Muscle of leg (tissue), 11 donors: Measurements from ENCODE around the gene STX8. TPM values are rescaled to one million over a fixed set of nuclear protein-coding genes. Genes with fewer than 3 reads are reported as not detected.
A peak's percentile ranks its signal among the peaks of the same experiment; 100 is the strongest.
"Not testable (repeated sequence)": the region's sequence is repeated elsewhere in the genome, so short reads cannot be mapped to it uniquely, and the experiment has no call there.

Source experiments
- DNase-seq: peaks from one replicate; pipeline ENCODE4 v3.0.0; 2013
- H3K27ac ChIP-seq: one replicate; pipeline ENCODE4 v1.5.1; 2013; ENCODE audit warnings: mild to moderate bottlenecking, low read length, control low read depth
- H3K27me3 ChIP-seq: one replicate; pipeline ENCODE4 v1.6.1; 2013; ENCODE audit warnings: low read length; ENCODE audit not compliant: control insufficient read depth, insufficient read depth
- H3K36me3 ChIP-seq: one replicate; pipeline ENCODE4 v1.6.1; 2013; ENCODE audit warnings: low read length; ENCODE audit not compliant: control insufficient read depth, insufficient read depth
- H3K4me1 ChIP-seq: one replicate; pipeline ENCODE4 v1.6.1; 2013; ENCODE audit warnings: low read length; ENCODE audit not compliant: control insufficient read depth, insufficient read depth
- H3K4me3 ChIP-seq: one replicate; pipeline ENCODE4 v1.5.1; 2013; ENCODE audit warnings: low read length, control low read depth
- H3K9me3 ChIP-seq: replicated peaks from 2 replicates; pipeline ENCODE4 v1.6.1; 2013; ENCODE audit warnings: low read depth, low read length; ENCODE audit not compliant: control insufficient read depth
- WGBS: methylation state at CpG from one replicate; pipeline ENCODE4 v1.1.5; 2013; ENCODE audit warnings: missing lambda C conversion rate; ENCODE audit not compliant: insufficient coverage; 5-methylcytosine and 5-hydroxymethylcytosine counted together
- polyA plus RNA-seq, 8 donors: library from polyadenylated mRNA; unstranded; fragments of 120-200 nt; gene quantifications; one replicate each; pipeline versions ENCODE4 v1.2.1 to v1.2.3, GENCODE V29; 2013; ENCODE audit warnings: inconsistent platforms in 1 of 8, low replicate concordance in 1 of 8; ENCODE audit not compliant: insufficient read length in 8 of 8, insufficient read depth in 1 of 8
- total RNA-seq: library from RNA; stranded (reverse); fragments of 120-200 nt; gene quantifications from one replicate; pipeline ENCODE4 v1.2.4, GENCODE V29; 2013

The STX8 gene
- total and polyA plus RNA-seq, 9 donors = 39.1 to 68.8 (median 46.2) TPM

DNA sequence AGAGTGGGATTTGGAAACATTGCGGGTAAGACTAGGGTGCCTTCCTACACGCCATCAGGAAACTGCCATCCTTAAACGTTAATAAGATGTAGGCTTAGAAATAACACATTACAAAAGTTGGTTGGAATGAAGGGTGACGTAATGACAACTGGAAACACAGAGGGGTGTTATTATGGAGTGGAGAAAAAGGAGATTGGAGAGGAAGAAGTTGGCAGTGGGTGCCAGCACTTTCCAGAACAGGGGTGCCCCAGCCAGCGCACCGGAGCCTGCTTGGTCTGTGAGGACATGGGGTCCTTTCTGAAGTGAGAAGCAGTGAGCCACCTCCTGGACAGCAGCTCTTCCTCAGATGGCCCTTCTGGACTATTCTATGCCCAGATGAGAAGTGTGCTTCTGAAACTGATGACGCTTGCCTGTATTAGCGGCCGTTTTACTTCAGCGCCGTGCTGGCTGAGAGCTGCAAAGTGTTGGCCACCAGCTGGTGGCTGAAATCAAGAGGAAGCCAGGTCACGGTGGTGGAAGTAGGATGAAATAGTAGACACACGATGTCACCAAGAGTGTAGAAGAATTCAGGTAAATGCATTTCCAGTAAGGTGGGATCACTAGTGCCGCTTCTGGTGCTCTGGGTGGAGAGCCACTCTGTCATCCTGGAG is 309.5 kb downstream of the STX8 start:
- Histone ChIP-seq H3K36me3 (no peaks in the 10 kb centered on the region), H3K9me3 (peaks cover 4% of the 10 kb centered on the region), H3K27me3 (no peaks in the 10 kb centered on the region), H3K27ac (no peak overlapping the region), H3K4me1 (peaks cover 12% of the 10 kb centered on the region), H3K4me3 (no peak overlapping the region)
- 82% methylated on average over 10 of the region's 14 CpGs for WGBS
- no peak for DNase-seq

DNA sequence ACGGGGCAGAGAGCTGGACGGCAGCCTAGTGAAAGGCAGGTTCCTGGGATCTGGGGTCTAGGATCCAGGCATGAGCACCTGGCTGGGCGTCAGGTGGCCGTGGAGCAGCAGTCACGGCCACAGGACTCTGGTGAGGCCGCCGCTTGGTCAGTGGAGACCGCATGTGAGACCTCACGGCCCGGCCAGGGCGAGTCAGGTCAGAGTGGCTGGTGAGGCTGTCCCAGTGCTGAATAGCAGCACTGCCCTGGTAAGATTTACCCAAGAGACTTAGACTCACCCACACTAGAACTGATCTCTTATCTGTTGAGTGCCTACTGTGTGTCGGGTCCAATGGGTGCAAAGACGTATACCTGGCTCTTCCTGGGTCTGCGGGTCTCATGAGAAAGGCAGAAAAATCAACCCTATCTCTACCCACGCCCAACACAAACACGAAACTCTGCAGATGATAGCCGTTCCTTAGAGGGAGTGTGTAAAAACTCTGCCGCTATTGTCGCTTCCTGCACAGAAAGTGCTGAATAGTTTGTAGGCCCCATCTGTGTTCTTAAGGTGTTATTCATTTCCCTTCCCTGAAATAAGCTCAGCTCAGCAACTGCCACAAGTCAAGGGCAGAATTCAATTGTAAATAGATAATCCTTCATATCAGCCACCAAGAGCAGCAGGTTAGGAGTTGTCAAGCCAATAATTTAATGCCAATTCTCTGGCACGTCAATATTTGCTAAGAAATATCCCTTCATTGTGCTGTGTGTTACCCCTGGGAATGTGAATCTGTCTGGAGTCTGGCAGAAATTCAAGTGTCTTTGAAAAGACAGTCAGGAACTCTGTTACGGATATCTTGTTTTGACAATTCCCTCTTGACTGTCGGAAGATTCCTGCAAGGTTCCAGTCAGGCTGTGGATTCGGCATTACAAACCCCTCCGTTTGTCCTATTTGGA is 314.3 kb downstream of the STX8 start:
- DNase-seq = no peak
- 66% methylated on average over 16 of the region's 24 CpGs for WGBS

DNA sequence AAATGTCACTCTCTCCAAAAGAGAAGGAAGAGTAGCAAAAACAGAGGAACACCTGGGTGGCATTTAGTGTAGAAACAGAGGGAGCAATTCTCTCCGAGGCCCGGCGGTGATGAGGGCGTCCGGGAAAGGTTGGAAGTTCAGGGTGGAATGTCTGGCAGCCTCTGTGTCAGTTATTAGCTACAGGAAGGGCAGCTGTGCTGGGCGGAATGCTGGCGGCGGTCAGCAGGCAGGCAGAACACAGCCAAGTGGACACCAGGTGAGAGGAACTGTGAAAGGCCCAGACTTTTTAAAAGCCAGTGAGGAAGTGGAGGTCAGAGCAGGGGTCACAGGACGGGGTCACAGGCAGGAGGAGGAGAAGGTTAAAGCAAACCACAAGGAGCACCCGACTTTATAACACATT is 316.2 kb downstream of the STX8 start:
- H3K27ac ChIP-seq = peak overlapping the region; percentile 47
- peaks cover 34% of the 10 kb centered on the region for H3K4me1 ChIP-seq
- DNase-seq = peak; percentile 63
- no peaks in the 10 kb centered on the region for H3K36me3 ChIP-seq
- H3K27me3 ChIP-seq = no peaks in the 10 kb centered on the region
- peaks cover 4% of the 10 kb centered on the region for H3K9me3 ChIP-seq
- 42% methylated on average over 9 of the region's 10 CpGs for WGBS
- no peak overlapping the region for H3K4me3 ChIP-seq

More for the DNA sequence above, 314.3 kb downstream of the STX8 start:
- H3K36me3 ChIP-seq = no peaks in the 10 kb centered on the region
- H3K4me3 ChIP-seq = no peak overlapping the region
- peaks cover 4% of the 10 kb centered on the region for H3K9me3 ChIP-seq
- peaks cover 33% of the 10 kb centered on the region for H3K4me1 ChIP-seq
- H3K27me3 ChIP-seq = no peaks in the 10 kb centered on the region
- no peak overlapping the region for H3K27ac ChIP-seq

DNA sequence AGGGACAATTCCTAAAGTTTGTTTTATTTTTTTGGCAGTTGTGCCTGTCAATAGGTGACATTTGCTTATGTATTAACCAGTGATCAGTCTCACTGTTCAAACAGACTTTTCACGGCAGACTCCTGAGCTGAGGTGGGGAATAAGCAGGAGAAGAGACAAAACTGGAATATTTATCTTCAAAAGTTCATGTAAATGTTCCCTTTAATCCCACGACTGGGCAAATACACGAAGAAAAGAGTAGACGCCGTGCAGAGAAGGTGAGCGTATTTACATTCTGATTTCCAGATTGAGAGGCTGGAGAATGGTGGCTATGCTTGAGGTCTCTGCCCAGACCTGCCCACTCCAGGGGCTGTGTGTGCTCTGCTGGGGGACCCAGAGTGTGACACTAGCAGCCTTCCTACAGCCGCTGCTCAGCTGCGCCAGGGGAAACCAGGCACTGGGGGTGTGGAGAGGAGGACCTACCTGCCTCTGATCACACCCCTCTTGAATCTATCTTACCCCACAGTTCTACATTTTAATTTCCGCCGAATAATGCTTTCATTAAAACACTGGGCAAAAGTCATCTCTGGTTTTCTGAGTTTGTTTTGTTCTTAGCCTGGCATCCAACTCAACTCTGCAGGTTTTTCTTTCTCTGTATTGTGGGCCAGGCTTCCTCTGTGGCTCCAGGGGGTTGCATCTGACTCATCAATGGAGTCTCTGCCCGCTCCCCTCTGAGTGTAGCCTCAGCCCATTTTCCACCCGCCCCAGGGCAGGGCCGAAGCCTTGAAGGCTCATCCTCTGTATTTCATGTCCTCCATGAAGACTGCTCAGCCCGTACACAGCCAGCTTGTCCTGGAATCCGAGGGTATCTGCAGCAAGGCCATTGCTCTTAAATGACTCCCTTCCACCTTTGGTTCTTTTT is 317.3 kb downstream of the STX8 start:
- Histone ChIP-seq H3K4me3 (no peak overlapping the region), H3K9me3 (no peaks in the 10 kb centered on the region), H3K36me3 (no peaks in the 10 kb centered on the region), H3K27me3 (no peaks in the 10 kb centered on the region), H3K27ac (no peak overlapping the region), H3K4me1 (peaks cover 34% of the 10 kb centered on the region)
- WGBS = 73% methylated on average over 5 of the region's 15 CpGs
- DNase-seq = no peak

DNA sequence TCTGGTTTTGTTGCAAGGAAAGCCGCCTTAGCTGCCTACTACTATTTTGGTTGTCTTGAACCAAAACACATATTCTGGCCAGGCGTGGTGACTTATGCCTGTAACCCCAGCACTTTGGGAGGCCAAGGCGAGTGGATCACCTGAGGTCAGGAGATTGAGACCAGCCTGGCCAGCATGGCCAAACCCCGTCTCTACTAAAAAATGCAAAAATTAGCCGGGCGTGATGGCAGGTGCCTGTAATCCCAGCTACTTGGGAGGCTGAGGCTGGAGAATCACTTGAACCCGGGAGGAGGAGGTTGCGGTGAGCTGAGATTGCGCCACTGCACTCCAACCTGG is 318.0 kb downstream of the STX8 start:
- WGBS = 87% methylated on average over 6 of the region's 9 CpGs
- H3K9me3 ChIP-seq, DNase-seq, H3K4me3 ChIP-seq, H3K27me3 ChIP-seq, H3K36me3 ChIP-seq, H3K27ac ChIP-seq: not testable (repeated sequence)
- H3K4me1 ChIP-seq = peaks cover 34% of the 10 kb centered on the region

DNA sequence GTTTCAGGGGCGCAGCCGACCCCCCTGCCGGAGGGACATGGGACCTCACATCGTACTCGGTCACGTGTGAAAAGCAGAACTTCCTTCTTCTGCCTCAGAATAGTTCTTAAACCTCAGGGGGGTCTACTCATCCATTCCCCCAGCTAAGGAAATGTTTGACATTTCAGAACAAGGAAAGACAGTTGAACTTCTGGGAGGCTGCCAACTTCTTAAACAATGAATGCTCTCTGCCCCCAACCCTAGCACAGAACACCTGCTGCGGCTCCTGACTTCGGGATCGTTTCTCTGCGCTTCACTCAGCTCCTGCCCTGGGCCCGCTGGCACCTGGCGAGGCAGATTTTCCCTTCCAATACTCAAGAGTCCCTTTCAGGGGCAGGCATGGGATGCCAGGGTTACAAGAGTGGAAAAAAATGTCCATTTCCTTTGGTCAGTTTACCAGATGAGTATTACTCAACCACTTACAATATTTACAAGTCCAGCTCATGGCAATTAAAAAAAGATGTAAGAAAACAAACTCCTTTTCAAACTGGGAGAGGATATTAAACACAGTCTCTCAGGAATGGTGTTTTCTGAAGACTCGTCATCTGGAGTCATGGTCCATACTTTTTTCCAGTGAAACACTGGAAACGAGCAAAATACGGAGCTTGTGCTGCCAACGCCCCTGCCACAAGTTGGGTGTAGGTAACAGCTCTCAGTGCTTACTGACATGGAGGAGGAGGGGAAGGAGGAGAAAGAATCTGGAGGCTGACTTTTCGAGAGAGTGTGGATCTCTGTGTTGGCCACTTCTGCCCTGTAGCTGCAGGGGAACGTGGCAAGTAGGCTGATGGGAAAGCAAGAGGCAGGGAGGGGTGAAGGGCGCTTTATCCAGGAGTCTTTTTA is 318.6 kb downstream of the STX8 start:
- no peaks in the 10 kb centered on the region for H3K36me3 ChIP-seq
- no peaks in the 10 kb centered on the region for H3K27me3 ChIP-seq
- WGBS = 64% methylated on average over 6 of the region's 19 CpGs
- H3K27ac ChIP-seq = no peak overlapping the region
- no peaks in the 10 kb centered on the region for H3K9me3 ChIP-seq
- H3K4me3 ChIP-seq = no peak overlapping the region
- no peak for DNase-seq
- peaks cover 34% of the 10 kb centered on the region for H3K4me1 ChIP-seq

DNA sequence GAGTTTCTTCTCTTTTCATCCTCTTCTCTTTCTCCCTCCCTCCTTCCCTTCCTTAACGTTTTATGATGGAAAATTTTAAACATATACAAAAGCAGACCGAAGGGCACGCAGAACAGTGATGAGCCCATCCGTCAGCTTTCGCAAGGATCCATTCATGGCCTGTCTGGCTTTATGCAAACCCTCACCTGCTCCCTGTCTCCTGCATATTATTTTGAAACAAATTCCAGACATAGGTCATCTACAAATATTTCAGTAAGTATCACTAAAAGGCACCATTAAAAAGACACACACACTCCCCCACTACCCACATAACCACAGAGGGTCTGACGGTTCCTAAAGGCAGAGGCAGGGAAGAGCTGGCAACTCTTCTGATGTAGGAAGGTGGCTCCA is 319.3 kb downstream of the STX8 start:
- Histone ChIP-seq H3K27me3 (no peaks in the 10 kb centered on the region), H3K4me3 (no peak overlapping the region), H3K27ac (no peak overlapping the region), H3K9me3 (no peaks in the 10 kb centered on the region), H3K4me1 (peaks cover 33% of the 10 kb centered on the region), H3K36me3 (no peaks in the 10 kb centered on the region)
- DNase-seq = no peak
- WGBS = 81% methylated on average over 4 of the region's 6 CpGs

DNA sequence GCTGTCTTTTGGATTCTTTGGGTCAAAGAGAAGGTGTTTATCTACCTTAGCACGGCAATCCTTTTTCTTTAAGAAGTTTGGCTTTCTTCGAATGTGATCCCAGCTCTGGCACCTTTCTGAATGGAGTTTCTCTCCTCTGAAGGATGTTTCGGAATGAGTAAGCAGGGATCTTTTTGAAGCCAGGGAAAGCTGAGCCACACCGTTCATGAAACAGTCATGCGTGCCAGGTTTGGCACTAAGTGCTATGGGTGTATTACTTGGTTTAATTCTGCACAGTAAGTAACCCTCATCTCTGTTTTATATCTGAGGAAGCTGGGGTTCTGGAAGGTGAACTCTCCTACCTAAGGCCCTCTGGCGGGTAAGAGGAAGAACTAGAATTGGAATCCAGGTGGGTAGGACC is 319.8 kb downstream of the STX8 start:
- WGBS = 67% methylated on average over 3 of the region's 6 CpGs
- Histone ChIP-seq H3K9me3 (no peaks in the 10 kb centered on the region), H3K4me3 (no peak overlapping the region), H3K4me1 (peaks cover 28% of the 10 kb centered on the region), H3K27ac (no peak overlapping the region), H3K36me3 (no peaks in the 10 kb centered on the region), H3K27me3 (no peaks in the 10 kb centered on the region)
- DNase-seq = no peak

DNA sequence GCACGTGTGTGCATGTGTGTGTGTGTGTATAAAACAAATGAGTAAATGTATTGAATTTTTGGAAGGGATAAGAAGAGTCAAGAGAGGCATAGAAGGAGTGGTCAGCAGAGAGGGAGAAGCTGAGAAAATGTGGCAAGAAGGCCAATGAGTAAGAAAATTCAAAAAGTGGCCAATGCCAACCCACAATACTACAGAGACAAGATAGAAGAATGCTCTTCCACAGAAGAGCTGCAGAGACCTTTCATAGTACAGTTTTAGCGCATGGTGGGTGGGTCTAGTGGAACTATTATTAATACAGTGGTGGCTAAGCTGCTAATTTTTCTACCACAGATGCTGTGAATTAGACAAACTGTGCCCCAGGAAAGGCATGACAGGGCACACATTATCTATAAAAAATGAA is 320.8 kb downstream of the STX8 start:
- H3K4me1 ChIP-seq = peaks cover 25% of the 10 kb centered on the region
- no peak overlapping the region for H3K4me3 ChIP-seq
- no peak for DNase-seq
- no peaks in the 10 kb centered on the region for H3K27me3 ChIP-seq
- no peak overlapping the region for H3K27ac ChIP-seq
- H3K36me3 ChIP-seq = peaks cover 1% of the 10 kb centered on the region
- no peaks in the 10 kb centered on the region for H3K9me3 ChIP-seq
- 88% methylated on average over 1 of the region's 2 CpGs for WGBS
